Measurements from ENCODE around the gene RCAN2.

- no peak for TF ChIP-seq CTCF (conservative IDR thresholded peaks at IDR 0.05; ENCODE audit: low read depth, low read length)
- TF ChIP-seq EZH2 (IDR thresholded peaks at IDR 0.05; ENCODE audit: borderline replicate concordance, low read depth, low read length, poor library complexity, severe bottlenecking) = no peak
These were observed 188.4 kb downstream of the RCAN2 start for GRCh38 chr6:46302816-46303215.

Measured in A673 (cell line).